Activated CD4-positive, alpha-beta T cell treated with anti-CD3 and anti-CD28 coated beads for 4 hours (primary cell): ENCODE measurements around the gene CFAP91.

Experiments
- DNase-seq, 2 donors: peaks; one replicate each; pipeline ENCODE4 v3.0.0-alpha.2; 2020

CFAP91 gene

DNA sequence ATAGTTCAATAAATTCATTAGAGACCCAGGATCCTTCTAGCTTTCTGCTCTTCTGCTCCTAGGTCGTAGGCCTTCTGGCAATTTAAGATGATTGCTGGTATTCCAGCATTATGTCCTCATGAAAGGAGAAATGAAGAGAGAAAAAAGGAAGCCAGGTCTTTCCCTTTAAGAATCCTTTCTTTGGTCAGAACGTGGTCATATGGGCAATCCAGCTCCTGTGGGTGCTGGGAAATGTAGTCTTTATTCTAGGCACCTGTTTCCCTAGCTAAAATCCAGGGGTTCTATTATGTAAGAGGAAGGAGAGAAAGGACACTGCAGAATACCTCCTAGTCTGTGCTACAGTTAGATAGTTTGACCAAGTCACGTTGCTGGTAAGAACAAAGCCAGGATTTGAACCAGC is 43.6 kb downstream of the CFAP91 start:
- DNase-seq: no peak

DNA sequence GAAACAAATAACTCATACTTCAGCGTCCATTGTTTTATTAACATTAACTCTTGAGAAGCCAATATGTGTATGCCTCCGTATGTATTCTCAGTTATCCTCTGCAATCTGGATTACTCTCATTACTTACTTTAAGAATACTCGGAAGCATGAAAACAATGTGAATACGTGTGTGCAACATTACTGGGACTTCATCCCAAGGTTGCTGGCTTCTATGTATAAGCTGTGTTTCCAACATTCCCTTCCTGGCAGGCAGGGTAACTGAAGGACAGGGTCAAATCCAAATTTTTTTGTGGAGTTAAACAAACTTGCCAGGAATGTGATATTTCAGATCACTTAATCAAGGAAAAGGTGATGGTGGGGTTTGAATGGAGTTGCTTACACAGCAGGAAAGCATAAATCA is 44.5 kb downstream of the CFAP91 start:
- no peak for DNase-seq

DNA sequence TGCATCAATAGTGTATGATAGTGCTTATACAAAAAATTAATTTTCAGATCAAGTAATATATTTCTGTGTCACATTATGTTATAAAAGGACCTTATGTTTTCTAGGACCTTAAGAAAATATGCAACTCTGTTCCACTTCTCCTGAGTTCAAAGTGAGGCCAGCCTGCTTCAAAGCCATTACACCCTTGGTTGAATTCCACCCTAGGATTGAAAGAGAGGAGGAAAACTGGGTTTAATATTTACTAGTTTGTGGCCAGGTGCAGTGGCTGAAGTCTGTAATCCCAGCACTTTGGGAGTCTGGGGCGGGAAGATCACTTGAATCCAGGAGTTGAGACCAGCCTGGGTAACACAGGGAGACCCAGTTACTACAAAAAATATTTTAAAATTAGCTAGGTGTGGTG is 46.2 kb downstream of the CFAP91 start:
- no peak for DNase-seq

DNA sequence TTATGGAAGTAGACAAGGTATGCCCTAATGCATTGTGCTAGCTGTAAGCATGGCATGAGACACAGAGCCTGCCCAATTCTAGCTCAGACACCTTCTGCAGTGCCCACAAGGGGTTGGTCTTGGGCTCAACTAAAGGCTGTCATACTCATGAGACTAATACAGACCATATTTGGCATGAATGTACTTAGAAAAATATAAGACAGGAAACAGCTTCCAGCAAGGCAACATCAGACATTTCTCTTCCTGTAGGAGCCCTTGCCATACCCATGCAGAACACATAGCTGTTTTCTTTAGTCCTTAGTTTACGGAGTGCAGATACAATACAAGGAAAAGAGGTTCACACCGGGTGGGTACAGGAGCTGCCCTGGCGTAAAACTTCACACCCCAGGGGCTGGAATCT is 48.6 kb downstream of the CFAP91 start:
- no peak for DNase-seq
